ENCODE data around the gene SEMA3B.
"Not testable (repeated sequence)": the region's sequence is repeated elsewhere in the genome, so short reads cannot be mapped to it uniquely, and the experiment has no call there.

SEMA3B gene

DNA sequence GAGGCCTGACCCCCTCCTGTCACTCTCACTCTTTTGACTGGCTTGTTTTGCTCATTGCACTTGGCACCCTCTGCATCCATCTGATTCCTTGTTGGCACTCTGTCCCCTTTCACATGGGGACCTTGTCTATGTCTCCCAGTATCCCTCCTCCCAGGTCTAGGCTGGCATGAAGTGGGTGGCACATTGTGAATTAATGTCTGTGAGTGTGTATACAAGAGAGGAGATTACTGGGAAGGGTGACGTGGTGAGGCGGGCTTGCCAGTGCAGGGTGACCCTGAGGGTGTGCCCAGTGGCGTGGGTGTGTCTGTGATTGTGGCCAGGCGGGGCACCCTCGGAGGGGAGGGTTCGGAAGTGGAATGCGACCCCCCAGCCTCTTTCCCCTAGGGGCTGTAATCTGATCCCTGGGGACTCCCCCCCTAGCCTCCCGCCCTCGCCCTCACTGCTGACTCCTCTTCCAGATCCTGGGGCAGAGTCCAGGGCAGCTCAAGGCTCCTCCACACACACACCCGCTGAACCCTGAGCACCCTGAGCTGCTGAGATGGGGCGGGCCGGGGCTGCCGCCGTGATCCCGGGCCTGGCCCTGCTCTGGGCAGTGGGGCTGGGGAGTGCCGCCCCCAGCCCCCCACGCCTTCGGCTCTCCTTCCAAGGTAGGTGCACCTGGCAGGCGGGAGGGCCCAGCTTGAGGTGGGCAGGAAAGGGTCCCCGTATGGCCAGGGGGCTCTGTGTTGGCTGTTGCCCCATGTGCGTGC lies at the start of gene SEMA3B:
TSS of gene SEMA3B (plus strand) at position 445 of the 749 bp plus-strand sequence. CDS start at position 539, 94 bp downstream.
- DNase-seq, result no peak

DNA sequence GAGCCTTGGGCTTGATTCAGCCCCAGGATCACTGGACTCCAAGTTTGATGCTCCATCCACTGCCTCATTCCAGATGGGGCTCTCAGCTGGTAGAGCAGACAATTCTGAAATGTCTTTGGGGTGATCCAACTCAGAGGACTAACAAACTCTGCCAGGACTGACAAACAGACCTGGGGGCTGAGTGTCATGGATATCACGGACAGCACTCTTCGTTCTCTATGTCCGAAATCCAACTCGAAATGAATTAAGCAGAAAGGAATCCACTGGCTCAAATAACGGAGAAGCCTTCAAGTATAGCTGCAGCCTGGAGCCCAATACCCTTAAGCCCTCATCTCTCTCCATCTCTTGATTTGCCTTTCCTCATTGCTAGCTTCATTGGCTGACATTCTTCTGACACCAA lies 49.7 kb upstream of the SEMA3B start:
- no peak for DNase-seq

DNA sequence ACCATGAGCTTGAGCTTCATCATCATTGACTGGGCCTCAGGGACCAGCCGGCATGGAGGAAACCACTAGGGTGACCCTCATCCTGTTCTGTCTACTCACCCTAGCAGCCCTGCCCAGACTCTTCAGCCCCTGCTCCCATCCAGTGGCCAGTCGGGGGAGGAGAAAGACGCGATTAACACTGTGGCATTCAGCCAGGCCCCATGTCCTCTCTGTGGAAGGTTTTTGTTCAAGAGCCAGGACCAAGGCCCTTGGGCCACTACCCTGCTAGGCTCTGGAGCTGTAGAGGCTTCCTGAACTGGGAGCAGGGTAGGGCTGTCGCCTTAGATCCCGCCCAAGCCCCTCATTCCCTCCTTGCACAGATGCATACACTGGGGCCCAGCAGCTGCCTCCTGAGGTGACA lies 48.8 kb upstream of the SEMA3B start:
- DNase-seq, result no peak

DNA sequence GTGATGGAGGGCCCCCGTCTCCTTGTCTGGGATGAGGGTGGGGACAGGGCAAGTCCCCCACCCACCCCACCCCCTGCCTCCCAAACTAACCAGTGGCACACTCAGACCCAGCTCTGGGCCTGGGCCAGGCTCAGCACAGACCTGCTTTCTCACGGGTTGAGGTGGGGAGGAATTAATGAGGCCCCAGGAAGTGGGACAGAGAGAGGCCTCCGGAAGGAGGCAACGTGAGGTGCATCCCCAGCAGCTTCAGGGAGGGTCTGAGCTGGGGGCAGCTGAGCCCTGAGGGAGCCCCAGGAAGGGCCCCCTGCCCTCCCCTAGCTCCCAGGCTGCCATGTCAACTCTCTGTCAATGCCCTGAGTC lies 47.9 kb upstream of the SEMA3B start:
- DNase-seq, result no peak

DNA sequence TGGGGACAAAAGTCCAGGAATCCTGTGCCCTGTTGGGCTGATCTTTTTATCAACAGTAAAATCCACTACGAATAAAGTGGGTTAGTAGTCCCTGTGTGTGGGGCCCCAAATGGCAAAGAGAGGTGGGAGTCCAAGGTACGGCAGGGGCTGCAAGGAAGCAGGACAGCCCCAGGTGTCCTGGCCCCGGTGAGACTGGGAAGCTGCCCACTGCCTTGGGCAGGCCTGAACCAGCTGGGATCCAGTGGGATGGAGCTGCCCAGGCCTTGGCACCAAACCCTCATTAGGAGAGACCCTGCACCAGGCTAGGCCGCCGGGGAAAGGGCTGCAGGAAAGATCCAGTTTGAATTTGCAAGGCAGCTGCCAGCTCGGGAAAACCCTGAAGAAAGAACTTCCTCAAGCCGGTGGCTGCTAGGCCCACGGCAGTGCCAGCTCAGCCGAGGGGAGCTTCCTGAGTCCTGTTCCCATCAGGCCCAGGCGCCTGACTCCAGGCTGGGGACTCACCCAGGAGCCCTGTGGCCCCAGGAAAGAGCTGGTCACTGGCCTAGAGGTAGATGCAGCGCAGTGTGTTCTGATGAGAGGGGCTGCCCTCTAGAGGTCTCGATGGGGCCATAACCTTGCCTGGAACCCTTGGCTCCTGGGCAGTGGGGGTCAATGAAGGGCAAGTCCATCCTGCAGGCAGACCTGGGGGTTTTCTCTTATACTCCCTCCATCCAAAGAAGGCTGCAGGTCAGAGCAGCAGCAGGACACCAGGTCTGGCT lies 47.4 kb upstream of the SEMA3B start:
- DNase-seq, result no peak

DNA sequence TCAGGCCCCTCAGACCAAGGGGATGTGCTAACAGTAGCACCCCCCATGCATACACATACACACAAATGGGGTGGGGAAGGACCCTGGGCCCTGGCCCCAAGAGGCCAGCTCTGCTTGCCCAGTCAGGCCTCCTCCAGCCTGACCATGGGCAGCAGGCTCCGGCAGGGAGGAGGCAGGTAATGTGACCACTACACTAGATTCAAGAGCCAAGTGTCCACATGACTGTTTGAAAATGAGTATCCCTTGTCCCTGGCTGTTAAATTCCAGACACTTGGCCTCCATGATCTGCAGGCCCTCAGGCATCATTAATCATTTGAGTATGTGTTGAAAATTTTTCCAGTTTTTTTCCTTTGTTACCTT lies 46.8 kb upstream of the SEMA3B start:
- DNase-seq, result no peak

DNA sequence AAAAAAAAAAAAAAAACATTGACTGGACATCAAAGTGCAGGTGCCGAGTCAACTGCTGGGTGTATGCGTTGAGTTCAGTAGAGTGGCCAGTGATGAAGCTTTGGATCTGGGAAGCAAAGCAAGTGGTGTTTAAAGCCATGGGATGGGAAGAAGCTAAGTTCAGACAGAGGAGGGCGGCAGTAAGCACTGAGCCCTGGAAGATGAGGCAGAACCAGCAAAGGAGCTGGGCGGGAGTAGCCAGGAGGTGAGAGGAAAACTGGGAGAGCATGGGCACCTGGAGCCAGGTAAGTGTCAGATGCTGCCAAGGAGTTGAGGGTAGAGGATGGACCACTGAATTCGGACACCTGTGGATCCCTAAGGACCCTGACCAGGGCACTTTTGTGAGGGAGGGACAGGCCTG lies 44.3 kb upstream of the SEMA3B start:
- DNase-seq, result no peak

DNA sequence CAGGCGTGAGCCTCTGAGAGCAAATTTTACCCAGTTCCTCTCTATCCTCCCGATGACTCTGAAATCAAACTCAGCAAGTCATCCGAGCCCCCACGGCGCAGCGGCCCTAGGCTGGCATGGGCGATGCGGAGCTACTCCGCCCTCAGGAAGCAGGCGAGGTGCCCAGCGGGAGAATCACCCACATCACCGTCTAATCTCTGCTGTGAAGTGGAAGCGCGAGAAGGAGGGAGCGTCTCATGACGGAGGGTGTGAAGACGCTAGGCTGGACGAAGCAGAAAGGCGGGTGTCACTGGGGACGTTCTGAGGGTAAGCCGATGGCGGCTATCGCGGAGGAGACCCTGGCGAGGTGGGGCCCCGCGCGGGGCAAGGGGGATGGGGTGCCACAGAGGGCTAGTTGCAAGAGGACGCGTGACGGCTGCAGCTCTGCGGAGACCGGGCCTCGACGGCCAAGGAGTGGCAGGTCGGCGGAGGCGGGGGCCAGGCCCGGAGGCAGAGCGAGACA lies 42.0 kb upstream of the SEMA3B start:
- peak in 1 of 2 donors; percentile 21 for DNase-seq

DNA sequence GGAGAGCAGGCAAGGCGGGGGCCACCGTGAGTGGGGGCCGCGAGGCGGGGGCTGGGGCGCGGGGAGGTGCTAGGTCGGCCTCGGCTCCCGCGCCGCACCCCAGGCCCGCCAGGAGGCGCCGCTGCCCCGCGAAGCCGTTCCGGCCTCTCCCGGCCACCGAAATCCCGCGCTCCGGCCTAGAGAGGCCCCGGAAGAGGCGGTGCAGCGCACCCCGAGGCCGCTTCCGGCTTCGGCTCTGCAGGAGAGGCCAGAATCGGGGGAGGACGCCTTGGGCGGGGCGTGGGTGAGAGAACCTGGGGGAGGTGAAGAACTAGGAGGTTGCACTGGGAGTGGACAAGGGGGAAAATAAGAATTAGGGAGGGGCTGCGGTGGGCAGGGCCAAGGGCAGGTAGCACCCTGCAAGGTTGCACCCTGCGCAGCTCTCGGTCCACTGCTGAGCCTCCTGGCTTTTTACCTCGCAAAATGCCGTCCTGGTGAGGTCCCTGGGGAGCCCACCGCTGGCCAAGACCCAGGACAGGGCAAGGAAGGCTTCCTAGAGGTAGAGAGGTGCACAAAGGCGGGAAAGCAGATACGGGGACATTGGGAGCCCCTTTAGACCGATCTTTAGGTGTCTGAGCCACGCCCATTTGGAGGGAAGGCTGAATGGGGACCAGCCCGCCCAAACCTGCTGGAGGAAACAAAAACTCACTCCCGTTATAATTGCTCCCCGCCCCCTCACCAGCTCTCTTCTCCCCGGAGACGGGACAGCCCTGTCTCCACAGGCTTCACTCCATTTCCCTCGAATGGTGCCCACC lies 41.4 kb upstream of the SEMA3B start:
- peak; percentile 90 to 94 for DNase-seq

DNA sequence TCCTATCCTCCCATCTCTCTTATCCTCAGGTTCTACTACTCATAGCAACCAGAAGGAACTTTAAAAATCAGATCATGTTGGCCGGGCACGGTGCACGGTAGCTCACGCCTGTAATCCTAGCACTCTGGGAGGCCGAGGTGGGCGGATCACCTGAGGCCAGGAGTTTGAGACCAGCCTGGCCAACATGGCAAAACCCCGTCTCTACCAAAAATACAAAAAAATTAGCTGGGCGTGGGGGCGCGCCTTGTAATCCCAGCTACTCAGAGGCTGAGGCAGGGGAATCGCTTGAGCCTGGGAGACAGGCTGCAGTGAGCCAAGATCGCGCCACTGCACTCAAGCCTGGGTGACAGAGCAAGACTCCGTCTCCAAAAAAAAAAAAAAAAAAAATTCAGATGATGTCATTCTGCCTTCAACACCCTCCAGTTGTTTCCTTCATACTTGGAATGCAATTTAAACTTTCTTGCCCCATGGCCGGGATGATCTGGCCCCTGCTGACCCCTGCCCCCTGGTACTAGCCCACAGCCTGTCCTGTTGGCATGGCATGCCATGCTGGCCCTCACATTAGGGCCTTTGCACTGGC lies 40.7 kb upstream of the SEMA3B start:
- not testable (repeated sequence) for DNase-seq

DNA sequence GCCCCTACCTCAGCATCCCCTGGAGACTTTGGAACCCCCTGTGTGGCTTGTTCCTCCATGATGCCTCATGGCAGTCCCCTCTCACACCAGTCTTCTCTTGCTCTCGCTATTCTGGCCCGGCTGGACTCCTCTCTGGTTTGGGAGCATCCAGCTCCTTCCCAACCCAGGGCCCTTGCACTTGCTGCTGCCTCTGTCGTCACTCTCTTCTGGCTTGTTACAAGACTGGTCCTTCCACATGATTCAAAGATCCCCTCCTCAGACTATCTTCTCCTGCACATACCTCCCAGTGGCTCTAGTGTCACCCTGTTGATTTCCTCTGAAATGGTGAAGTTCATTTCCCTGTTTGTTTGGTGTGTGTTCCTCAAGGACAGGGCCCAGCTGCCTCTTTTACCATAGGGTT lies 39.5 kb upstream of the SEMA3B start:
- DNase-seq, result no peak

DNA sequence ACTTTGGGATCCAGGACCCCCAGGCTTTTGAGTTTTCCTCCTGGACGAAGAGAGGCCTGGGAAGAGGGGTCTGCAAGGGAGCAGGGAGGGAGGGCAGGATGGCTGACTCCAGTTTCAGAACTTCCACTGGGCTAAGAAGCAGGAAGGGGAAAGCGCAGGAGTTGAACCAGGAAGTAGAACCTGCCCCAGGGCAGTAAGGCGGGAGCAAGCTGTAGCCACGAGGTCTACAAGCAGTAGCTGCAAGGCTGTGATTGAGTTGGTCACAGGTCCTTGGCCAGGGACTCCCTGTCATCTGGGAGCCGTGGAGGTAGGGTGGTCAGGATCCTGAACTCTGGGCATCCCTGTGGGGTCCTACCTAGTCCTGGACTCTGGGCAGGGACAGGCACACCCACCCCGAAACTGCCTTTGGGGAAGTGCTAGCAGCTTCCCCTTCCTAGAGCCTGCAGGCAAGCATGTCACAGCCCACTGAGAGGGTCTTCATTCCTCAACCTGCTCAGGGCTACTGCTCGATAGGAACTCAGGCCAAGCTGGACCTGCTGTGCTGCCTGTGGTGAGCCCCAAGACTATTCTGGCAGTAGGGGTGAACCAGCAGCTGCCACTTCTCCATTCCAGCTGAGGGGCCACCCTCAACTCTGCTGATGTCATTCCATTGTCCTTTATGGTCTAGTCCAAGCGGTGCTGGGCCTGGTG lies 38.7 kb upstream of the SEMA3B start:
- DNase-seq, result no peak

DNA sequence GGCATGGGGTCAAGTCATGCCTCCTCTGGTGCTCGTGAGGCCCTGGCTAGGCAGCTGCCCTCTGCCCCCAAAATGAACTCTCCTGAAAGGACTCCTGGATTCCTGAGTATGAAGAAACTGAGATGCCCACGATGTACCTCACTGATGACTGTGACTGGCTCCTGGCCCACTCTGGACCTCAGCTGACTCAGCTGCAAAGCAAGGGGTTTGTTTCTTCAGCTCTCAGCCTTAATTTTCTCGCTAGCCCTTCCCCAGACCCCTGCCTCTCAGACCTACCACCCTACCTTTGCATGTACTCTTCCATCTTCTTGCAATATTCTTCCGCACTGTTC lies 38.2 kb upstream of the SEMA3B start:
- DNase-seq, result no peak

DNA sequence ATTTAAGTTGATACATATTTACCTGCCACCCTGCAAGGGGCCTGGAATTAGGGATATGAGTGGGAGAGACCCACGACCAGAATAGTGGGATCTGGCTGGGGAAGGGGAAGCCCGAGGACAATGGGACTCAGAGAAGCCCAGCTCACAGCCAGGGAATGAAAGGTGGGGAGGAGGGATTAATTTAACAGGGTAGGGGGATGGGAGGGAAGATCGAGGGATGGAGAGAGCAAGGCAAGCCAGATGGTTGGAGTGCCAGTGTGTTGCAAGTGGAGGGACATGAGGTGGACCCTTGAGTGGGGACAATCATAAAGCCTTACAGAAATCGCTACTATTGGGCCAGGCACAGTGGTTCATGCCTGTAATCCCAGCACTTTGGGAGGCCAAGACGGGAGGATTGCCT lies 37.4 kb upstream of the SEMA3B start:
- DNase-seq, result no peak

DNA sequence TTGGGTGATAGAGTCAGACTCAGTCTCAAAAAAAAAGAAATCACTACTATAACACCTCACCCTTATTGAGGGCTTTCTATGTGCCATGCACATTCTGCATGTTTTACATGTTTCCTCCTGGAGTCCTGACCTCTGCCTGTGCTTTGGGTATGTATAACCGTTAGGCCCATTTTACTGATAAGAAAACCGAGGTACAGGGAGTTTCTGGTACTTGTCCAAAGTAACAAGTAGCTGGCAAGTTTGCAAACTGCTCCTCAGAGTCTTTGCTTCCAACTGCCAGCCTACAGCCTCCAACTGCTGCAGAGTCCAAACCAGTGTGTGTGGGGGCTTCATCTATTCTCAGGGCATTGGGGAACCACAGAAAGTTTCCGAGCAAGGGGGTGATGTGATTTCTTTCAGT lies 36.6 kb upstream of the SEMA3B start:
- DNase-seq, result no peak

DNA sequence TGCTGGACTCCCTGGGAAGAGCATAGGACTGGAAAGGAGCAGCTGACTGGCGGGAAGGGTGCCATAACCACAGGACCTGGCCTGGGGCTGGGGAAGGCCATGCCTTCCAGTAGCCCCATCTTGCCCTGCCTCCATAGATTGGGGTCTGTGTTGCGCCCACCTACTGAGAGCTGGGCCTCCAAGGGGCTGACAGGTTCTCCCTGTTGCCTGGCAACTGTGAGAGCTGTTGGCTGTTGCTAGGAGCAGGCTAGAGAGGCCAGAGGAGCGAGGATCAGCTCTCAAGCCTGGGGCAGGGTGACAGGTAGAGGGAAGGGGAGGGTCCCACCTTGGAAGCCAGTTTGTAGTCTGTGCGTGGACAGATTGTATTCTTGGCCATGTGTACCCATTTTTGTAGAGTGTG lies 35.8 kb upstream of the SEMA3B start:
- no peak for DNase-seq

DNA sequence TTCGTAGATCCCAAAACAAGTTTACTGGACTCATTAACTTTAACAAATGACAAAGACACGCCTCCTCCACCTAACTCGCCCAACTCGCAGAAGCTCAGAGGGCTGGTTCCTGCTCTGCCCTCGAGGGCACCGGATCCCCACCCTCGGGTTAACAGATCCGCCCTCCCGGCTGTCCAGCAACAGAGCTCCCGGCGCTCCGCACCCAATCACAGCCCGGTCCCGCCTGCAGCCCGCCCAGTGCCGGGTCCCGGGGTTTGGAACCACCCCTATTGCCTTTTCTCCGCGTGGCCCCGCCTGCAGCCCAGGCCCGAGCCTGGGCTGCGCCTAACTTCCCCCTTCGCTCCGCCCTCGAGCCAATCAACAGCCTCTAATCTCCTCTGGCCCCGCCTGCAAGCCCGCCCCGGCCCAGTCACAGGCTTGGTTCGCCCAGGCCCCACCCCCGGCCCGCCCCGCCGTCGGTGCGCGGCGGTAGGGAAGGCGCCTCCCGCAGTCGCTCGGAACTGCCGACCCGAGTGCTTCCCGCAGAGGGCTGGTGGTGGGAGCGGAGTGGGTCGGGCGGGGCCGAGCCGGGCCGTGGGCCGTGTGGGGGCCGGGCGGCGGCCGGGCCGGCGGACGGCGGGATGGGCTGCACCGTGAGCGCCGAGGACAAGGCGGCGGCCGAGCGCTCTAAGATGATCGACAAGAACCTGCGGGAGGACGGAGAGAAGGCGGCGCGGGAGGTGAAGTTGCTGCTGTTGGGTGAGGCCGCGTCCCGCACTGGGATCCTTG lies 33.0 kb upstream of the SEMA3B start, which contains the start of gene GNAI2:
TSS of gene GNAI2 (plus strand) at position 489 of the 768 bp plus-strand sequence. CDS start at position 621, 132 bp downstream.
- DNase-seq, result peak; percentile 99

DNA sequence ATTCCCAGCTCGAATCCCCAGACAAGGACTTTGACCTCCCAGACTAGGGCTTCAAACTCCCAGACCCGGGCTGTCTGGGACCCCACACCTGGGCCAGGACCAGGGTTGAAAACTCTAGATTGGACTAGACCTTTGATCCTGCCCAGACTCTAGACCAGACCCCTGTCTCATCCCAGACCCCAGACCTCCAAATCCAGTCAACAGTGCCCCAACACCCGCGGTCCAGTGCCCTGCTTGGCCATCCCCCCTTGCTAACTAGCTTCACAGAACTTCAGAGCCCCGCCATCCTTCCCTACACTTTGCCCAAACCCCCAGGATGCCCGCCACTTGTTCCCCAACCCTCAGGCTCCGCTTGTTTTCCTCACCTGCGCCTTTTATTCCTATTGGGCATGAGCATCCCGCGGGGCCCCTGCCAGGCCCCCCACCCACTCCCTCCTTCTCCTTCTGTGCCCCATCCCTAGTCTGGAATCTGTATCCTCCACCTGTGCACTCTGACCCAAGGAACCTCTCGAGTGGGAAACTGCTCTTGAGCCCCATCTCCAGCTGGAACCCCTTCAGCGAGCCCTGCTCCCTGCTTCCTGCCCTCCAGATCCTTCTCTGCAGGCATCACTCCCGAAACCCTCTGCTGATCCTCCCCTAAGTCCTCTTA lies 32.3 kb upstream of the SEMA3B start:
- no peak for DNase-seq

DNA sequence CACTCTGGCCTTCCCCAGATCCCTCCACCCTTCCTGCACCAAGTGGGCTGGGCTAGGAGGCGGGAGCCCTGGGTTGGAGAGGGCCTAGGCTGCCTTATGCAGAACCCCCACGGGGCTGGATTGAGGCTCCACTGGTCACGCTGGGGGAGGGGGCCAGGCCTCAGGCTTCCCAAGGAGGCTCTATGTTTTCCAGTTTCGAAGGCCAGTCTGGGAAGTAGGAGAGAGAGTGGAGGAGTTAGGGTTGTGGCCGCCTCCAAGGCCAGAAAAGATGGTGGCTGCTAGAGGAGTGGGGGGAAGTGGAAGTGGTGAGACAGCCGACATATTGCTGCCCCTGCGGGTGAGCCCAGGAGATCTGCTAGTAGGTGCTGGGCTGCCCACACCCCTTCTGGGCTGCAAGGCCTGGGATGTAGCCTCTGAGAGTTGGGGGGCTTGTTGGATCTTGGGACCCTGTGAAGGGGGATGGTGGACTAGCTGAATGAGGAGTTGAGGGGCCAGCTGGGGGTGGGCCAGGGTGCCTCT lies 31.8 kb upstream of the SEMA3B start:
- DNase-seq, result peak in 1 of 2 donors; percentile 48

DNA sequence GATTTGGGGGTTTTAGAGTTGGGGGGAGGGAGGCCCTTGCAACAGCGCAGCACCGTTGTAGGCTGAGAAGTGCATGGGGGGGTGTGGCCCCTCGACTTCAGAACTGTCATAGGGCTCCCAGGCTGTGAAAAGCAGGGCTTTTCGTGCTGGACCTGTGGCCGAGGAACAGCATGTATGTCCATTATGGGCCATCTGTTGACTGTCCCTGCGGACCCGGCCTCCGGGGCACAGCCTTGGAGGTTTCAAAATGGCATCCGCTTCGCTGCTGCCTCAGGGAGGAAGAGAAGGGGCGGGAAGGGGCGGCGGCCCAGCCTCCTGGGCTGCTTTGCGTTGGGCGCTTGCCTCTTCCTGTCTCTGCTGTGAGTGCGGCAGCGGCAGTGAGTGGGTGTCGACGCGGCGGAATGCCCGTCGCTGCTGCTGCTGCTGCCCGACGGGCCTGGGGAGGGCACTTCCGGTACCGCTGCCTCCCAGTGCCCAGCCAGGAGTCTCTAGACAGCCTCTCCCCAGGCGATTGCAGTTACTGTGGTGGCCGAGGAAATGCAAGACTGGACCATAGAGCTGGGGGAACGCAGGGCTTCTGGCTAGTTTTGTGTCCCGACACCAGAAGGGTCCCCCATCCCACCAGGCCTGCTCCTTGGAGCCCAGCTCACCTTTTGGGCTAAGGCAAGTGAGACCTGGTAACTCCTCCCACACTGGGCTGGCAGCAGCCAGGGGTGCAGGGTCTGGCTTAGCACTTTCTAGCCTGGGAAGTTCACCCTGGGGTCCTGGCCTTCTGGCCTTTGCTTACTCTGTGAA lies 31.0 kb upstream of the SEMA3B start:
- peak; percentile 84 to 88 for DNase-seq

Data from CD4-positive, alpha-beta T cell treated with Interferon alpha-2 for 1 hour (primary cell).